HUES6 (cell line): ENCODE results near the gene ABCA13.

Experiments used
- H3K27ac ChIP-seq: 2 replicates; pipeline ENCODE4 v1.7.0; 2013; ENCODE audit warnings: low read depth, mild to moderate bottlenecking, low read length, inconsistent platforms
- H3K27me3 ChIP-seq: 2 replicates; pipeline ENCODE4 v1.6.1; 2013; ENCODE audit warnings: low read length; ENCODE audit not compliant: control insufficient read depth, insufficient read depth
- H3K36me3 ChIP-seq: 2 replicates; pipeline ENCODE4 v1.6.1; 2013; ENCODE audit warnings: low read length; ENCODE audit not compliant: control insufficient read depth, insufficient read depth
- H3K4me1 ChIP-seq: 2 replicates; pipeline ENCODE4 v1.6.1; 2013; ENCODE audit warnings: low read length; ENCODE audit not compliant: control insufficient read depth, insufficient read depth
- H3K4me3 ChIP-seq: 2 replicates; pipeline ENCODE4 v1.5.1; 2013; ENCODE audit warnings: low read depth, low read length
- H3K9ac ChIP-seq: one replicate; pipeline ENCODE4 v1.6.1; 2013; ENCODE audit warnings: mild to moderate bottlenecking, low read length
- H3K9me3 ChIP-seq: 2 replicates; pipeline ENCODE4 v1.6.1; 2013; ENCODE audit warnings: low read depth, low read length; ENCODE audit not compliant: control insufficient read depth, insufficient read depth

Gene ABCA13

DNA sequence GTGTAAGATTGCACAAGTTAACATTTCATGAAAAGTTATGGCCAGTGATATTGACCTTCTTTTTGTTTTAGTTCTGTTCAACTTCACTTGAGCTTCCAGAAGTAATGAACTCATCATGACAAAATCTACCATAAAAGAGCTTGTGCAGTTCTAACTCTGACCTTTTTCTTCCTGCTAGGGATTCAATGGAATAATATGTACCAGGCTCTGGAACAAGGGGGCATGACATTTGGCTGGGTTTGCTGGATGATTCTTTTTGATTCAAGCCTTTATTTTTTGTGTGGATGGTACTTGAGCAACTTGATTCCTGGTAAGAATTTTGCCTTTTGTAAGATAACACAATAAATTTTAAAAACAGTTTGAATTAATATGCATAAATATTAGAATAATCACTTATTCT, 205.0 kb downstream of the ABCA13 start:
- Histone ChIP-seq H3K27ac (no peak overlapping the region), H3K9me3 (no peaks in the 10 kb centered on the region), H3K9ac (no peak overlapping the region), H3K4me3 (no peak overlapping the region), H3K36me3 (no peaks in the 10 kb centered on the region), H3K4me1 (no peaks in the 10 kb centered on the region), H3K27me3 (no peaks in the 10 kb centered on the region)

DNA sequence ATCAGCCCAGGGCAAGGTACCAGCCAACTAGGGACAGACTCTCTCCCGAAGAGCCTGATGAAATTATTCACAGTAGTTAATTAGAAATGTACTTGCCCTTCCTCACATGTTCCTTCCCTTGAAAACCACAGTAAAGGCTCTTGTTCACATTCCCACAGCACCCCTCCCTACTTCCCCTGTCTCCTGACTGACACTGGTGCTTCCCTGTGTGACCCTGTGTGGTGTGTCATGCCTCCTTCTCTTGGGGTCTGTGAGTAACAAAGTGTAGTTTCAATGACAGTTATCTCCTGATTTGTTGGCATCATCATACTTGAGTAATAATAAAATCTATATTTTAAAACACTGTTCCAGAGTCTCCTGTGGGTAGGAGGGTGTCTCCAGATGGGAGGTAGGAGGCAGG, 209.7 kb downstream of the ABCA13 start:
- Histone ChIP-seq H3K9me3 (no peaks in the 10 kb centered on the region), H3K27me3 (no peaks in the 10 kb centered on the region), H3K4me1 (no peaks in the 10 kb centered on the region), H3K36me3 (no peaks in the 10 kb centered on the region), H3K27ac (no peak overlapping the region), H3K4me3 (no peak overlapping the region), H3K9ac (no peak overlapping the region)

DNA sequence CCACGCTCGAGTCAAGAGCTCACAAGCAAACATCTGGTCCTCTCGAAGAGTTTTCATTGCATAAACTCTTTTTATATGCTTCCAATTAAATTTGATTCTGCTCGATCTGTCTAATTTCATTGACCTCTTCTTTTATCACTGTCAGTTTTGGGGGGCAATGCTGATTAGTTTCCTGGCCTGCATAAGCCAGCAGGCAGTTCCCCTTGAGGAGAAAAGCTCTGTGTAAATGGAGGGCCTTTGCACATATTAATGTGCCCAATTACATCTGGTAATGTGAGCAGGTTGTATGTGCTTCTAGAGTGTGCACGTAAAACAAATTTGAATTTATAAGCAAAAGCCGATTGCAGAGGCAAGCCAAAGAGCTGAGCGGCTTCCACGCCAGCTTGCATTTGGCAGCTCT, 210.3 kb downstream of the ABCA13 start:
- Histone ChIP-seq H3K9ac (no peak overlapping the region), H3K36me3 (no peaks in the 10 kb centered on the region), H3K27ac (no peak overlapping the region), H3K4me3 (no peak overlapping the region), H3K4me1 (no peaks in the 10 kb centered on the region), H3K9me3 (no peaks in the 10 kb centered on the region), H3K27me3 (no peaks in the 10 kb centered on the region)

DNA sequence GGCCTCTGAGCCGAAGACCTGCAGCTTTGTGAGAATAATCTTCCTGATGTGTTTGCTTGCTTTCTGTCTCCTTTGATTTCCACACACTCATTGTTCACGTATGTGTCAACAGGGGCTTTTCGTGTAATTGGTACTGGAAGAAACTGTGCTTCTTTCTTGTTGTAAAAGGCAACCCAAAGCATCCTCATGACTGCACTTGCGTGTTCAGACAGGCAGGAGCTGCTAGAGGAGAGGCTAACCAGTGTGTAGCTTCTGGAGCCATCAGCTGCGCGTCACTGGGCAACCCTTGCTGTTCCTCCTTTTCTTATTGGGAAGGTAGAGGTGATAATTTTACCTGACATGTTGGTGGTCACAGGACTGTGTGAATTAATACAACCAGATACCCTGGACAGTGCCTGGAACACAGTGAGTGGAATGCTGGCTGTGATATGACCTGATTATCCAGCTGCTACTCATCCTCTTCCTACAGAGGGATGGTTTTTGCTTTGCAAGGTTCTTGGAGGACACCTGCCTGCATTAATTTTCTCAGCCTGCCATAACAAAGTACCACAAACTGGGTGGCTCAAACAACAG, 213.0 kb downstream of the ABCA13 start:
- Histone ChIP-seq H3K9me3 (no peaks in the 10 kb centered on the region), H3K4me3 (no peak overlapping the region), H3K27ac (no peak overlapping the region), H3K9ac (no peak overlapping the region), H3K36me3 (no peaks in the 10 kb centered on the region), H3K4me1 (no peaks in the 10 kb centered on the region), H3K27me3 (no peaks in the 10 kb centered on the region)

DNA sequence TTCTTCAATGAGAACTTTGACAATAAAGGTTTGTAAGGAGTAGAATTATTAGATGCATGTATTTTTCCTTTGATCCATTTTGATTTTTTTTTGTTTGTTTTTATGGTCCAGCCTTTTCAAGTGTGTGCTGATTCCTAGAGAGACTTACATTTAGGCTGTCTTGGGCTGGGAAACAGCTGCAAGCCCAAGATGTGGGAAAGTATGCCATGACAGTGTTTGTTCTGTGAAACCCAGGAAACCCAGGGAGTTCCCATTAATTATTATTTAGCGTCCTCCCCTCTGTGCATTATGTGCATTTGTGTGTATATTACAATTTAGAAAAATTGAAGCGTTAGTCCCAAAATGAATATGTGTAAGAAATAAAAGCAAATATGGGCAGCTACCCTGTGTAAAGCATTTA, 216.7 kb downstream of the ABCA13 start:
- H3K4me3 ChIP-seq = no peak overlapping the region
- no peaks in the 10 kb centered on the region for H3K36me3 ChIP-seq
- H3K4me1 ChIP-seq = no peaks in the 10 kb centered on the region
- no peak overlapping the region for H3K9ac ChIP-seq
- no peak overlapping the region for H3K27ac ChIP-seq
- H3K9me3 ChIP-seq = no peaks in the 10 kb centered on the region
- no peaks in the 10 kb centered on the region for H3K27me3 ChIP-seq

DNA sequence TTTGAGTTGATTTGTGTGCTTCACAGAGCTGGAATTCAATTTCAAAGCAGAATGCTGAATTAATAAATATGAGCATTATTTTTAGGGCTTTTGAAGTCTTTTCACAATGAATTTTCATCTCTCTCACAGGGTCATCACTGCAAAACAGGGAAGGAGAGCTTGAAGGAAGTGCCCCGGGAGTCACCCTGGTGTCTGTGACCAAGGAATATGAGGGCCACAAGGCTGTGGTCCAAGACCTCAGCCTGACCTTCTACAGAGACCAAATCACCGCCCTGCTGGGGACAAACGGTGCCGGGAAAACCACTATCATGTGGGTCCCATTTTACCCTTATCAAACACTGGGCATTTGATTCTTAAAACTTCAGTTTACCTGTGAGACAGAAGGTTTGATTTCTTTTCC, 217.7 kb downstream of the ABCA13 start:
- Histone ChIP-seq H3K9me3 (no peaks in the 10 kb centered on the region), H3K27me3 (no peaks in the 10 kb centered on the region), H3K36me3 (no peaks in the 10 kb centered on the region), H3K4me3 (no peak overlapping the region), H3K27ac (no peak overlapping the region), H3K4me1 (no peaks in the 10 kb centered on the region), H3K9ac (no peak overlapping the region)

DNA sequence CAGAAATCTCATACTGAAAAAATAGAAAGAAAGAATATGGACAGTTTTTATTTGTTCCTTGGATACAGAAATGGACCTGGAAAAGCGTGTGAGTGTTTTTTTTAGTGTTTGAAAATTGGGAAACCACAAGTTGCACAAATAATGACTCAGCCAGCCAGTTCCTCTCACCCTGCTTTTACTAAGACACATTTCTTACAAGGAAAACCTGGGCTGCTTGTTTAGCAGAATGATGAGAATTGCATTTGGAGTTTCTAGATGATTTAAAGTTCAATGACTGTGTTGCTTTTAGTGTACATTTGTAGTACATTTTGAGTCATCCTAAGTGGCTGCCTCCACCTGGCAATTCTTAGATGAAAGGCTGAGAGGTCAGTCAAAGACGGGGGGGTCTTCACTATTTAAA, 218.7 kb downstream of the ABCA13 start:
- H3K9ac ChIP-seq = no peak overlapping the region
- no peaks in the 10 kb centered on the region for H3K36me3 ChIP-seq
- H3K27me3 ChIP-seq = no peaks in the 10 kb centered on the region
- H3K4me1 ChIP-seq = no peaks in the 10 kb centered on the region
- H3K4me3 ChIP-seq = no peak overlapping the region
- no peak overlapping the region for H3K27ac ChIP-seq
- no peaks in the 10 kb centered on the region for H3K9me3 ChIP-seq

DNA sequence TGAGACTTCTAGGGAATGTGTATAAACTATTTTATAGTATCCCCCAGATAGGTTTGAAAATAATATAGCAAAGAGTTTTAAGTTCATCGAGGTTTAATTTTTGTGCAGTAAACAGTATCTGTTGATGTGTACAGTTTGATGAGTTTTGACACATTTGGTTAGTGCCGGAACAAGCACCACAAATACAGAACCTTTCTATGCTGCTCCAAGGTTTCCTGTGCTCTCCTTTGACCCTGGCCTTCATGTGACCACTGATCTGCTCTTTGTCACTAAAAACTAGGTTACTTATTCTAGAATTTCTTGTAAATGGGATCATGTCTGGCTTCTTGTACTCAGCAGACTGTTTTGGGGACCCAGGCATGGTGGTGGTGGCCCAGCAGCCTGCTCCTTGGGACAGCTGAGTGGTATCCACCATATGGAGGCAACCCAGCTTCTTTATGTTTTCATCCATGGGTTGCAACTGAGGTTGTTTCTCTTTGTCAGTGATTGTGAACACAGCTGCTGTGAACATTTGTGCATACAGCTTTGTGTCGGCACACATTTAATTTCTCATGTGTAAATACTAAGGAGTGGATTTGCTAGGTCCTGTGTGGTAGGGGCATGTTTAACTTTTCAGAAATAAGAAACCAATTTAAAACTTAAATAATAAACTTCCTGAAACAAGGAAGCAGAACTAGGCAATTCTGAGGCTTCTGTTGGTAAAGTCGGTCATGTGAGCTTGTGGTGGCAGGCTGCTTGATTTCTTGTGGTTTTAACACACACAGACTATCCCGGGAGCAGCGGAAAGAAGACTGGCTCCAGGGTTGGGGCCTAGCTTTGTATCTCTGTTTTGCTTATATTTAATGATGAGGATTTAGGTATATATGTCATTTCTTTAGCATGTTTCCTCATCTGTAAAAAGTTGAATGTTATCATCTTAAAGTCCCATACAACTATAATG, 219.4 kb downstream of the ABCA13 start:
- H3K27ac ChIP-seq = no peak overlapping the region
- H3K9ac ChIP-seq = no peak overlapping the region
- H3K4me3 ChIP-seq = no peak overlapping the region
- H3K9me3 ChIP-seq = no peaks in the 10 kb centered on the region
- no peaks in the 10 kb centered on the region for H3K36me3 ChIP-seq
- no peaks in the 10 kb centered on the region for H3K27me3 ChIP-seq
- H3K4me1 ChIP-seq = no peaks in the 10 kb centered on the region

DNA sequence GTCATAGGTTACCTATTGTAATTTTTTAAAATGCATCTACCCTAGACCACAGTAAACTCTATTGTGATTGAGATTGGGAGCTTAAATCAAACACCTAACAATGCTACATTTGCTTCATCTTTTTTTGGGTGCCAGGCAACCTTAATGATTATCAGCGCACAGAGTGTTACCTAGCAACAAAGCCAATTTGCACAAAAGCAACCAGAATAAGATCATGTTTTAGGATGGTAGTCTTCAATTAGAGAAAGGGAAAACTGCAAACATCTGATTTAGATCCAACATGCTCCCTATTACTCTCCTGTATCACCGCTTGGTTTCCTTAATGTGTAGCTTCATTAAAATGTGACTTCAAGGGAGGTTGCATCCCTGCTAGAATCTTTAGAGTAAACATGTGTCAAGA, 226.9 kb downstream of the ABCA13 start:
- Histone ChIP-seq H3K27ac (no peak overlapping the region), H3K4me1 (no peaks in the 10 kb centered on the region), H3K9me3 (no peaks in the 10 kb centered on the region), H3K36me3 (no peaks in the 10 kb centered on the region), H3K27me3 (no peaks in the 10 kb centered on the region), H3K4me3 (no peak overlapping the region), H3K9ac (no peak overlapping the region)

DNA sequence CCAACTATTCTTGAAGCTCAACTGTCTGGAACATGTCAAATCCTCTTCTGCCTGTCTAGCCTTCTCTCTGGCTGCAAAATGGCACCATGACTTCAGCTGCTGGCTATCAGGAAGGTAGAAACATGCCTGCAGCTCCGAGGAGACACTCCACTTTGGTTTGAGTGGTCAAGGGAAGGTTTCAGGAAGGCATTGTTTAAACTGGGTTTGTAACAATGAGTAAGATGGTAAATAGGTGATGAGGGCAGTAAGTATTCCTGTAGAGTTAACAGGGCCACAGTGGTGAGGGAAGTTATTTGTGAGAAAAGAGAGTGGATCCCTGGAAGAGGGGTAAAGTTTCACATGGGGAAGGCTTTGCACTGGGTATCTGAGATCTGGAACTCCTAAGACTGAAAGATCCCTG, 231.5 kb downstream of the ABCA13 start:
- no peak overlapping the region for H3K9ac ChIP-seq
- no peaks in the 10 kb centered on the region for H3K27me3 ChIP-seq
- H3K9me3 ChIP-seq = no peaks in the 10 kb centered on the region
- H3K27ac ChIP-seq = no peak overlapping the region
- H3K4me1 ChIP-seq = no peaks in the 10 kb centered on the region
- no peaks in the 10 kb centered on the region for H3K36me3 ChIP-seq
- no peak overlapping the region for H3K4me3 ChIP-seq

DNA sequence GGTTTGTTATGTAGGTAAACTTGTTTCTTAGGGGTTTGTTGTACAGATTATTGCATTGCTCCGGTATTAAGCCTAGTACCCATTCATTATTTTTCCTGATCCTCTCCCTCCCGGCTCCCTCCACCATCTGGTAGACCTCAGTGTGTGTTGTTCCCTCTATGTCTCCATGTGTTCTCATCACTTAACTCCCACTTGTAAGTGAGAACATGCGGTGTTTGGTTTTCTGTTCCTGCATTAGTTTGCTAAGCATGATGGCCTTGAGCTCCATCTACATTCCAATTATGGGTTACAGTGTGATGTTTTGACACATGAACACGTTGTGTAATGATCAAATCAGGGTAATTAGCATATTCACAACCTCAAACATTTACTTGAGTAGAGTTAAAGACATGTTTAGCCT, 237.5 kb downstream of the ABCA13 start:
- Histone ChIP-seq H3K9me3 (no peaks in the 10 kb centered on the region), H3K27me3 (no peaks in the 10 kb centered on the region), H3K4me3 (no peak overlapping the region), H3K4me1 (no peaks in the 10 kb centered on the region), H3K36me3 (no peaks in the 10 kb centered on the region), H3K27ac (no peak overlapping the region), H3K9ac (no peak overlapping the region)
